ENCODE results near the gene SLC35A3. TPM values are rescaled to one million over a fixed set of nuclear protein-coding genes. Genes with fewer than 3 reads are reported as not detected.

SLC35A3 gene
- total and polyA plus RNA-seq, 2 donors (not counting 1 experiment from before 2014, with no cell fraction given): 13.2 to 20.8 TPM

DNA sequence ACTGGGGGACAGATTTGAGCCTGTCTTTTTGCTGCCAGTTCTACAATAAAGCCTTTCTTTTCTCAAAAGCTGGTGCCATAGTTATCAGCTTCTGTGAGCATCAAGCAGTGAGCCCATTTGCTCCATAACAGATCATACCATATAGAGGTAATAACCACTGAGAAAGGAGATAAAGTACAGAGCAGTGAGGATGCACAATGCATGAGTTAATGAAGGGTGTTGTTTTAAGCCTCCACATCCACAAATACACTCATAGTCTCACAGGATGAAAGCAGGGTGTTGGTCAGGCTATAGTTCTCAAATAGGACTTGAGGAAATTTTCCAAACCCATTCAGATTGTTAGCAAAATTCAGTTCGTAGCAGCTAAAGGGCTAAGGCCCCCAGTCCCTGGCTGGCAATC is 25.6 kb upstream of the SLC35A3 start:
- no peak overlapping the region for H3K4me3 ChIP-seq (replicated peaks in 1 of 4; ENCODE audit: control extremely low read depth in 1 of 4, insufficient read depth in 1 of 4, low read depth in 3 of 4, low read length in 4 of 4)
- no peak overlapping the region for H2AFZ ChIP-seq (ENCODE audit: low read length)
- H3K36me3 ChIP-seq (ENCODE audit: control insufficient read depth, insufficient read depth, low read length): no peaks in the 10 kb centered on the region
- no peak overlapping the region for H3K4me2 ChIP-seq (ENCODE audit: extremely low read depth, insufficient read depth, low read length)
- H3K9me3 ChIP-seq (ENCODE audit: control insufficient read depth, insufficient read depth, low read depth, low read length): no peaks in the 10 kb centered on the region
- no peaks in the 10 kb centered on the region for H3K79me2 ChIP-seq (ENCODE audit: control insufficient read depth, insufficient read depth, low read length)
- no peak for TF ChIP-seq EZH2 (IDR thresholded peaks at IDR 0.05; ENCODE audit: low read length, missing control alignments)
- TF ChIP-seq, protein P1, sequence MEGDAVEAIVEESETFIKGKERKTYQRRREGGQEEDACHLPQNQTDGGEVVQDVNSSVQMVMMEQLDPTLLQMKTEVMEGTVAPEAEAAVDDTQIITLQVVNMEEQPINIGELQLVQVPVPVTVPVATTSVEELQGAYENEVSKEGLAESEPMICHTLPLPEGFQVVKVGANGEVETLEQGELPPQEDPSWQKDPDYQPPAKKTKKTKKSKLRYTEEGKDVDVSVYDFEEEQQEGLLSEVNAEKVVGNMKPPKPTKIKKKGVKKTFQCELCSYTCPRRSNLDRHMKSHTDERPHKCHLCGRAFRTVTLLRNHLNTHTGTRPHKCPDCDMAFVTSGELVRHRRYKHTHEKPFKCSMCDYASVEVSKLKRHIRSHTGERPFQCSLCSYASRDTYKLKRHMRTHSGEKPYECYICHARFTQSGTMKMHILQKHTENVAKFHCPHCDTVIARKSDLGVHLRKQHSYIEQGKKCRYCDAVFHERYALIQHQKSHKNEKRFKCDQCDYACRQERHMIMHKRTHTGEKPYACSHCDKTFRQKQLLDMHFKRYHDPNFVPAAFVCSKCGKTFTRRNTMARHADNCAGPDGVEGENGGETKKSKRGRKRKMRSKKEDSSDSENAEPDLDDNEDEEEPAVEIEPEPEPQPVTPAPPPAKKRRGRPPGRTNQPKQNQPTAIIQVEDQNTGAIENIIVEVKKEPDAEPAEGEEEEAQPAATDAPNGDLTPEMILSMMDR (conservative IDR thresholded peaks at IDR 0.05 in 1 of 2, IDR thresholded peaks at IDR 0.05 in 1 of 2; ENCODE audit: low read depth in 1 of 2, low read length in 2 of 2): no peak
- no peak for DNase-seq (ENCODE audit: low read depth in 2 of 2)
- no peaks in the 10 kb centered on the region for H3K27me3 ChIP-seq (ENCODE audit: control insufficient read depth, insufficient read depth, low read length)
- H3K4me1 ChIP-seq (ENCODE audit: control insufficient read depth, extremely low read depth, insufficient read depth, low read length): no peaks in the 10 kb centered on the region
- H4K20me1 ChIP-seq (ENCODE audit: control insufficient read depth, extremely low read depth, insufficient read depth, low read length): no peaks in the 10 kb centered on the region
- H3K9ac ChIP-seq (ENCODE audit: insufficient read depth, low read length): no peak overlapping the region
- H3K27ac ChIP-seq (ENCODE audit: insufficient read depth, low read length): no peak overlapping the region

DNA sequence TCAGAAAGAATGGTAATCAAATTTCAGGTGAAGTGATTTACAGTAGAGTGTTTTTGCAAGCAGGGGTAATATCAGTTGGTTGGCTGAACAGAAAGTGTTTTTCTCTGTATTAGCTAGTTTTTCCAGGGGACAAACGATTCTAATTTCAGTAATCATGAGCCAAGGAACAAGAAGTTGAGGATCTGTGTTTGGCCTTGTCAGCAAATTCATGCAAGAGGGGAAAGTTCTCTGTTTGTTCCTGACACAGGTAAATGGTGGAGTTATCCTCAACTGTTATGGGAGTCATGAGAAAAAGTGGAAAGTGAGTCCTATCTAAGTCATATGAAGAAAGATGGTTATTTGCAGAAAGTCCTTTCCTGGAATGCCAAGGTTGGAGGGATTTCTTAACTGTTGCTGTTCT is 24.6 kb upstream of the SLC35A3 start:
- no peaks in the 10 kb centered on the region for H4K20me1 ChIP-seq (ENCODE audit: control insufficient read depth, extremely low read depth, insufficient read depth, low read length)
- H3K36me3 ChIP-seq (ENCODE audit: control insufficient read depth, insufficient read depth, low read length): no peaks in the 10 kb centered on the region
- no peak overlapping the region for H3K27ac ChIP-seq (ENCODE audit: insufficient read depth, low read length)
- H3K9ac ChIP-seq (ENCODE audit: insufficient read depth, low read length): no peak overlapping the region
- no peaks in the 10 kb centered on the region for H3K27me3 ChIP-seq (ENCODE audit: control insufficient read depth, insufficient read depth, low read length)
- no peak overlapping the region for H2AFZ ChIP-seq (ENCODE audit: low read length)
- no peaks in the 10 kb centered on the region for H3K79me2 ChIP-seq (ENCODE audit: control insufficient read depth, insufficient read depth, low read length)
- TF ChIP-seq, protein P1 (conservative IDR thresholded peaks at IDR 0.05 in 1 of 2, IDR thresholded peaks at IDR 0.05 in 1 of 2; ENCODE audit: low read depth in 1 of 2, low read length in 2 of 2): no peak
- TF ChIP-seq EZH2 (IDR thresholded peaks at IDR 0.05; ENCODE audit: low read length, missing control alignments): no peak
- H3K4me1 ChIP-seq (ENCODE audit: control insufficient read depth, extremely low read depth, insufficient read depth, low read length): no peaks in the 10 kb centered on the region
- DNase-seq (ENCODE audit: low read depth in 2 of 2): no peak
- H3K4me3 ChIP-seq (replicated peaks in 1 of 4; ENCODE audit: control extremely low read depth in 1 of 4, insufficient read depth in 1 of 4, low read depth in 3 of 4, low read length in 4 of 4): no peak overlapping the region
- no peaks in the 10 kb centered on the region for H3K9me3 ChIP-seq (ENCODE audit: control insufficient read depth, insufficient read depth, low read depth, low read length)
- no peak overlapping the region for H3K4me2 ChIP-seq (ENCODE audit: extremely low read depth, insufficient read depth, low read length)

DNA sequence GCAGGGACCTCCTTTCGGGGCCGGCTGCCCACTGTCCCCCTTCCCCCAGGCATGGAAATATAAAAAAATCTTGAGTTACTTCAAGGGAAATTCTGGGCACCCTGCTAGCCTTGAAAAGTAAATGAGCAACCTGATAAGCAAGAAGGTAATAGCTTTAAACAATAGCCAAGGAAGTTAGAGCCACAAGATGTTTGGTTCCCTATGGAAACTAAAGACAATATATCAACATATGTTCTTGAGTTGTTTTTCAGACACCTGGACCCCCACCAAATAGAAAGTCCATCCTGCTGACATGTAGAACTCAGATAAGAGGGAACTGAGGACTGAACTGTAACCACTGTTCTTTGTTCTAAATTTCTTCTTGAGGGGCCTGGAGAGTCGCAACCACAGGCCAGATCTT is 19.3 kb upstream of the SLC35A3 start:
- H4K20me1 ChIP-seq (ENCODE audit: control insufficient read depth, extremely low read depth, insufficient read depth, low read length): no peaks in the 10 kb centered on the region
- H3K4me2 ChIP-seq (ENCODE audit: extremely low read depth, insufficient read depth, low read length): no peak overlapping the region
- no peak for DNase-seq (ENCODE audit: low read depth in 2 of 2)
- no peaks in the 10 kb centered on the region for H3K4me1 ChIP-seq (ENCODE audit: control insufficient read depth, extremely low read depth, insufficient read depth, low read length)
- H3K27me3 ChIP-seq (ENCODE audit: control insufficient read depth, insufficient read depth, low read length): no peaks in the 10 kb centered on the region
- H2AFZ ChIP-seq (ENCODE audit: low read length): no peak overlapping the region
- no peaks in the 10 kb centered on the region for H3K79me2 ChIP-seq (ENCODE audit: control insufficient read depth, insufficient read depth, low read length)
- no peak for TF ChIP-seq EZH2 (IDR thresholded peaks at IDR 0.05; ENCODE audit: low read length, missing control alignments)
- TF ChIP-seq, protein P1 (conservative IDR thresholded peaks at IDR 0.05 in 1 of 2, IDR thresholded peaks at IDR 0.05 in 1 of 2; ENCODE audit: low read depth in 1 of 2, low read length in 2 of 2): no peak
- no peak overlapping the region for H3K9ac ChIP-seq (ENCODE audit: insufficient read depth, low read length)
- no peaks in the 10 kb centered on the region for H3K9me3 ChIP-seq (ENCODE audit: control insufficient read depth, insufficient read depth, low read depth, low read length)
- H3K27ac ChIP-seq (ENCODE audit: insufficient read depth, low read length): no peak overlapping the region
- no peak overlapping the region for H3K4me3 ChIP-seq (replicated peaks in 1 of 4; ENCODE audit: control extremely low read depth in 1 of 4, insufficient read depth in 1 of 4, low read depth in 3 of 4, low read length in 4 of 4)
- H3K36me3 ChIP-seq (ENCODE audit: control insufficient read depth, insufficient read depth, low read length): no peaks in the 10 kb centered on the region
